ENCODE measurements around the gene PNPLA1. TPM values are rescaled to one million over a fixed set of nuclear protein-coding genes. Genes with fewer than 3 reads are reported as not detected.

PNPLA1 gene
- total RNA-seq, 1 donor from 2014 or later = 0.26 TPM

DNA sequence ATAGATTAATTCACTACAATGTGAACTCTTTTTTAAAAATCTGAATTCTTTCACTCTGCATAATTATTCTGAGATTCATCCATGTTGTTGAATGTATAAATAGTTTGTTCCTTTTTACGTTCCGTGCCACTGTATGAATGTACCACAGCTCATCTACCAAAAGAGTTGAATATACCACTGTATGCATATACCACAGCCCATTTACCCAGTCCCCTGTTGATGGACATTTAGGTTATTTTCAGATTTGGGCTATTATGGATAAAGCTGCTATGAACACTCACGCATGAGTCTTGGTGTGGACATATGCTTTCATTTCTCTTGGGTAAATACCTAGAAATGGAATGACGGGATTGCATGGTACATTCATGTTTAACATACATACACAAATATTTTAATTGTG, 28.2 kb downstream of the PNPLA1 start:
- FAIRE-seq (no peak), DNase-seq (ENCODE audit: low read depth) (no peak)
- Histone ChIP-seq H3K4me3 (ENCODE audit: low read depth, low read length) (no peak overlapping the region), H3K27me3 (ENCODE audit: control insufficient read depth, insufficient read depth, low read length) (no peaks in the 10 kb centered on the region), H3K36me3 (ENCODE audit: control insufficient read depth, insufficient read depth, low read length) (no peaks in the 10 kb centered on the region)
- TF ChIP-seq, protein P1, sequence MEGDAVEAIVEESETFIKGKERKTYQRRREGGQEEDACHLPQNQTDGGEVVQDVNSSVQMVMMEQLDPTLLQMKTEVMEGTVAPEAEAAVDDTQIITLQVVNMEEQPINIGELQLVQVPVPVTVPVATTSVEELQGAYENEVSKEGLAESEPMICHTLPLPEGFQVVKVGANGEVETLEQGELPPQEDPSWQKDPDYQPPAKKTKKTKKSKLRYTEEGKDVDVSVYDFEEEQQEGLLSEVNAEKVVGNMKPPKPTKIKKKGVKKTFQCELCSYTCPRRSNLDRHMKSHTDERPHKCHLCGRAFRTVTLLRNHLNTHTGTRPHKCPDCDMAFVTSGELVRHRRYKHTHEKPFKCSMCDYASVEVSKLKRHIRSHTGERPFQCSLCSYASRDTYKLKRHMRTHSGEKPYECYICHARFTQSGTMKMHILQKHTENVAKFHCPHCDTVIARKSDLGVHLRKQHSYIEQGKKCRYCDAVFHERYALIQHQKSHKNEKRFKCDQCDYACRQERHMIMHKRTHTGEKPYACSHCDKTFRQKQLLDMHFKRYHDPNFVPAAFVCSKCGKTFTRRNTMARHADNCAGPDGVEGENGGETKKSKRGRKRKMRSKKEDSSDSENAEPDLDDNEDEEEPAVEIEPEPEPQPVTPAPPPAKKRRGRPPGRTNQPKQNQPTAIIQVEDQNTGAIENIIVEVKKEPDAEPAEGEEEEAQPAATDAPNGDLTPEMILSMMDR (IDR thresholded peaks at IDR 0.05; ENCODE audit: insufficient read depth, low read length, severe bottlenecking) = no peak

DNA sequence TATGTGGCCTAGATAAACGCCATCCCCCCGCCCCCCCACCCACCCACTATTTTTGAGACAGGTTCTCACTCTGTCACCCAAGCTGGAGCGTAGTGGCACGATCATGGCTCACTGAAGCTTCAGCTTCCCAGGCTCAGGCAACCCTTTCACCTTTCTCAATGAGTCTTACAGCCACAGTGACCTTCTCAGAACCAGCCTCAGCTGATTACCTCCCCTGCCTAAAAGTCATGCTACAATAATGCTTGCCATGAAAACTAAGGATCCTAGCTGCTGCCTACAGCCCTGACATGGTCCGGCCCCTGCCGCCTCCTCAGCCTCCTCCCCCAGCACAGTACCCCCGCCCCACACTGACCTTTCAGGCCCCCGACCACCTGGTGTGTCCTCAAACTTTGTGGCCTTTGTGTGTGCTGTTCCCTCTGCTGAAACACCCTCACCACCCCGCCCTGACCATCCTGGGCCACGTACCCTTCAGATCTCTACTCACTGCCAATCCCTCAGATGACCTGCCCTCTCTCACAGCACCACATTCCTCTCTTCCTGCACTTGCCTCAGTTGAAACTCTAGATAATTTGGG, 31.3 kb downstream of the PNPLA1 start:
- no peak for DNase-seq (ENCODE audit: low read depth)
- TF ChIP-seq, protein P1 (IDR thresholded peaks at IDR 0.05; ENCODE audit: insufficient read depth, low read length, severe bottlenecking) = no peak
- Histone ChIP-seq H3K36me3 (ENCODE audit: control insufficient read depth, insufficient read depth, low read length) (no peaks in the 10 kb centered on the region), H3K27me3 (ENCODE audit: control insufficient read depth, insufficient read depth, low read length) (no peaks in the 10 kb centered on the region), H3K4me3 (ENCODE audit: low read depth, low read length) (no peak overlapping the region)
- no peak for FAIRE-seq

DNA sequence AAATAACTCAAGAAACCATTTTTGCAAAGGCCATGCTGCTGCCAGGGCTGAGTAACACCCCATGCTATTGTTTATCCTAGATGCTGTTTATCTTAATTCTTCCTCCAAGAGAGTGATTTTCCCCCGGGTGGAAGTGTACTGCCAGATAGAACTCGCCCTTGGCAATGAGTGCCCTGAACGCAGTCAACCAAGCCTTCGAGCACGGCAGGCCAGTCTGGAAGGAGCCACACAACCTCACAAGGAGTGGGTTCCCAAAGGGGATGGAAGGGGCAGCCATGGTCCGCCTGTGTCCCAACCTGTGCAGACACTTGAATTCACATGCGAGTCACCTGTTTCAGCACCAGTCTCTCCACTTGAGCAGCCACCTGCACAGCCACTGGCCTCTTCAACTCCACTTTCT, 31.9 kb downstream of the PNPLA1 start:
- no peak for DNase-seq (ENCODE audit: low read depth)
- Histone ChIP-seq H3K4me3 (ENCODE audit: low read depth, low read length) (no peak overlapping the region), H3K27me3 (ENCODE audit: control insufficient read depth, insufficient read depth, low read length) (no peaks in the 10 kb centered on the region), H3K36me3 (ENCODE audit: control insufficient read depth, insufficient read depth, low read length) (no peaks in the 10 kb centered on the region)
- TF ChIP-seq, protein P1 (IDR thresholded peaks at IDR 0.05; ENCODE audit: insufficient read depth, low read length, severe bottlenecking) = no peak
- FAIRE-seq = no peak

DNA sequence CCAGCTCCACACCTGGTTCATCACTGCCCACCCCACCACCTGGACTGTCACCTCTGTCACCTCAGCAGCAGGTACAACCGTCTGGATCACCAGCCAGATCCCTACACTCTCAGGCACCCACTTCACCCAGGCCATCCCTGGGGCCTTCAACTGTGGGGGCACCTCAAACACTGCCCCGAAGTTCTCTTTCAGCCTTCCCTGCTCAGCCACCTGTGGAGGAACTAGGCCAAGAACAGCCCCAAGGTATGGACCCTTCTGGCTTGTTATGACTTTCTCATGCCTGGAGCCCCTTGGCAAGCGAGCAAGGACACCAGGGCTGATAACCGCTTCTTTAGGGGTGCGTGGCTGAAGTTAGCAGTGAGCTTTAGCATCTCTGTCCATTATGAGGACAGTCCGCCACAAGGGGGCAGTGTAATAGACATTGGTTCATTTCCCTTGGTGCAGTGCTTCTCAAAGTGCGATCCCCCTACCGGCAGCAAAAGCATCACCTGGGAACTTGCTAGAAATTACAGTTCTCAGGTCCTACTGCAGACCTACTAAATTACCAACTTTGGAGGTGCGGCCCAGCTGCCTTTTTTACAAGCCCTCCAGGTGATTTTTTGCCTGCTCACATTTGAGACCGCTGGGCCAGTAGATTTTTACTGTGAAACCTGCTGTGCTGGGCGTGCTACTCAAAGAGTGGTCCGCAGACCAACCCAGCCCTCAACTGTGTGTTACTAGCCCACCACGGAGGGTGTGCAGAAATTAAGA, 32.5 kb downstream of the PNPLA1 start:
- Histone ChIP-seq H3K36me3 (ENCODE audit: control insufficient read depth, insufficient read depth, low read length) (no peaks in the 10 kb centered on the region), H3K4me3 (ENCODE audit: low read depth, low read length) (no peak overlapping the region), H3K27me3 (ENCODE audit: control insufficient read depth, insufficient read depth, low read length) (no peaks in the 10 kb centered on the region)
- TF ChIP-seq, protein P1 (IDR thresholded peaks at IDR 0.05; ENCODE audit: insufficient read depth, low read length, severe bottlenecking) = peak; percentile 97
- peak; percentile 87 for DNase-seq (ENCODE audit: low read depth)
- FAIRE-seq = no peak

DNA sequence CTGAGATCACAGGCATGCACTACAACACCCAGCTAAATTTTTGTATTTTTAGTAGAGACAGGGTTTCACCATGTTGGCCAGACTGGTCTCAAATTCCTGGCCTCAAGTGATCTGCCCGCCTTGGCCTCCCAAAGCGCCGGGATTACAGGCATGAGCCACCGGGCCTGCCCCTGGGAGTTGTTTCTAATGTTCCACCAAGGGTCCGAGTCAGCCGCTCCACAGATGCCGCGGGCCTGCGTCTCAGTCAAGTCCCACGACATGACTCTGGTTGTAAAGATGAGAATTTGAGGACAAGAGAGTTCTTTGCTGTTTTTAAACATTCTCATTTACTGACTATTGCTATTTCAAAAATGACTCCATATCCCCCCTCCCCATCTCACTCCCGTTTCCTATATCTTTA, 36.0 kb downstream of the PNPLA1 start:
- no peak for DNase-seq (ENCODE audit: low read depth)
- no peaks in the 10 kb centered on the region for H3K27me3 ChIP-seq (ENCODE audit: control insufficient read depth, insufficient read depth, low read length)
- no peaks in the 10 kb centered on the region for H3K36me3 ChIP-seq (ENCODE audit: control insufficient read depth, insufficient read depth, low read length)
- no peak for FAIRE-seq
- H3K4me3 ChIP-seq (ENCODE audit: low read depth, low read length) = no peak overlapping the region
- TF ChIP-seq, protein P1 (IDR thresholded peaks at IDR 0.05; ENCODE audit: insufficient read depth, low read length, severe bottlenecking) = no peak
